OCI-LY3 (cell line): ENCODE results near the gene CAP2.

Source experiments
- H2AFZ ChIP-seq: fragments of 200-600, 300-600 bp; shearing (Covaris generic); 2 replicates; pipeline ENCODE4 v1.6.0; 2014; ENCODE audit warnings: antibody characterized with exemption, low read depth, low read length
- H3K27ac ChIP-seq: fragments of 200-600, 300-600 bp; sonication (generic); 2 replicates; pipeline ENCODE4 v1.5.1; 2014; ENCODE audit warnings: mild to moderate bottlenecking, low read length, moderate library complexity, mixed read lengths
- H3K27me3 ChIP-seq: fragments of 200-600, 300-600 bp; sonication (generic); 2 replicates; pipeline ENCODE4 v1.6.1; 2014; ENCODE audit warnings: low read depth, low read length, mixed read lengths
- H3K36me3 ChIP-seq: fragments of 200-600, 300-600 bp; sonication (generic); replicated peaks from 2 replicates; pipeline ENCODE3; 2014; ENCODE audit warnings: low read depth, low read length, mixed read lengths
- H3K4me1 ChIP-seq: fragments of 300-600, 200-600 bp; sonication (generic); 2 replicates; pipeline ENCODE4 v1.6.1; 2014; ENCODE audit warnings: low read length, mixed read lengths
- H3K4me2 ChIP-seq: fragments of 200-600, 300-600 bp; sonication (generic); 2 replicates; pipeline ENCODE4 v1.6.1; 2014; ENCODE audit warnings: low read length, mixed read lengths
- H3K4me3 ChIP-seq: fragments of 300-600, 200-600 bp; sonication (generic); 2 replicates; pipeline ENCODE4 v1.5.1; 2014; ENCODE audit warnings: antibody characterized with exemption, mild to moderate bottlenecking, low read length, moderate library complexity
- H3K79me2 ChIP-seq: fragments of 300-600, 200-600 bp; shearing (Covaris generic); 2 replicates; pipeline ENCODE4 v1.6.1; 2014; ENCODE audit warnings: mild to moderate bottlenecking, low read length, mixed read lengths
- H3K9ac ChIP-seq: fragments of 300-600, 200-600 bp; shearing (Covaris generic); 2 replicates; pipeline ENCODE4 v1.6.0; 2014; ENCODE audit warnings: mild to moderate bottlenecking, low read length, moderate library complexity
- H3K9me3 ChIP-seq: fragments of 200-600, 300-600 bp; shearing (Covaris generic); 2 replicates; pipeline ENCODE4 v1.6.1; 2014; ENCODE audit warnings: low read length, mixed read lengths; ENCODE audit not compliant: insufficient read depth
- H4K20me1 ChIP-seq: fragments of 200-600, 300-600 bp; sonication (generic); 2 replicates; pipeline ENCODE4 v1.6.1; 2016; ENCODE audit warnings: low read length, mixed read lengths; ENCODE audit not compliant: insufficient read depth
- CTCF ChIP-seq: fragments of 200-600, 300-600 bp; sonication (generic); IDR thresholded peaks from 2 replicates; pipeline ENCODE4 v1.5.1; 2014; ENCODE audit warnings: antibody characterized with exemption, low read length, low read depth
- EZH2phosphoT487 ChIP-seq: fragments of 200-600 bp; shearing (Covaris generic); IDR thresholded peaks from 2 replicates; pipeline ENCODE4 v1.6.1; 2018; ENCODE audit warnings: antibody characterized with exemption, mixed run types, low read depth

The CAP2 gene

GRCh38 chr6:17390276-17390675 lies 3.1 kb upstream of the CAP2 start:
- TF ChIP-seq EZH2phosphoT487 = no peak
- no peak for TF ChIP-seq CTCF
- Histone ChIP-seq H3K4me3 (no peak overlapping the region), H3K27me3 (peaks cover 20% of the 10 kb centered on the region), H3K27ac (no peak overlapping the region), H3K9ac (no peak overlapping the region), H3K4me2 (no peak overlapping the region), H3K9me3 (no peaks in the 10 kb centered on the region), H4K20me1 (no peaks in the 10 kb centered on the region), H3K36me3 (no peaks in the 10 kb centered on the region), H2AFZ (no peak overlapping the region), H3K79me2 (no peaks in the 10 kb centered on the region), H3K4me1 (peaks cover 3% of the 10 kb centered on the region; the same call in 1 of the 2 replicates)

DNA sequence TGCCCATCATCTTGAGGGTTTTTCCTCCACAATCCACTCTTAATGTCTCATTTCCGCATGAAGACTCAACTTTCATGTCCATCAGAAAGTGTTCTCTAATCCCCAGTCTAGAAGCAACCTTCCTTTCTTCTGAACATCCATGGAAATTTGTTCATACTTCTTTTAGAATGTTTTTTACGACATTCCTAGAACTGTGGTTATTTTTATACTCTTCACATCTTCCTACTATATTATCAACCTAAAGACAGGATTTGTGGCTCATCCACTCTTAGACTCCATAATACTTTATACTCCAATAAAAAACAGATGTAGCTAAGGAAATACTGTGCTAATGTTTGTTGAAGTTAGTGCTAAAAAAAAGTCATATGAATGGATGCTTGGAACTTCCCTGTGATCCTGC lies 1.4 kb upstream of the CAP2 start:
- Histone ChIP-seq H4K20me1 (no peaks in the 10 kb centered on the region), H3K27ac (no peak overlapping the region), H3K36me3 (no peaks in the 10 kb centered on the region), H3K9ac (no peak overlapping the region), H2AFZ (no peak overlapping the region), H3K9me3 (no peaks in the 10 kb centered on the region), H3K4me3 (no peak overlapping the region), H3K4me1 (peaks cover 3% of the 10 kb centered on the region; the same call in 1 of the 2 replicates), H3K4me2 (no peak overlapping the region), H3K79me2 (no peaks in the 10 kb centered on the region), H3K27me3 (peaks cover 24% of the 10 kb centered on the region)
- TF ChIP-seq CTCF (no peak), EZH2phosphoT487 (no peak)

DNA sequence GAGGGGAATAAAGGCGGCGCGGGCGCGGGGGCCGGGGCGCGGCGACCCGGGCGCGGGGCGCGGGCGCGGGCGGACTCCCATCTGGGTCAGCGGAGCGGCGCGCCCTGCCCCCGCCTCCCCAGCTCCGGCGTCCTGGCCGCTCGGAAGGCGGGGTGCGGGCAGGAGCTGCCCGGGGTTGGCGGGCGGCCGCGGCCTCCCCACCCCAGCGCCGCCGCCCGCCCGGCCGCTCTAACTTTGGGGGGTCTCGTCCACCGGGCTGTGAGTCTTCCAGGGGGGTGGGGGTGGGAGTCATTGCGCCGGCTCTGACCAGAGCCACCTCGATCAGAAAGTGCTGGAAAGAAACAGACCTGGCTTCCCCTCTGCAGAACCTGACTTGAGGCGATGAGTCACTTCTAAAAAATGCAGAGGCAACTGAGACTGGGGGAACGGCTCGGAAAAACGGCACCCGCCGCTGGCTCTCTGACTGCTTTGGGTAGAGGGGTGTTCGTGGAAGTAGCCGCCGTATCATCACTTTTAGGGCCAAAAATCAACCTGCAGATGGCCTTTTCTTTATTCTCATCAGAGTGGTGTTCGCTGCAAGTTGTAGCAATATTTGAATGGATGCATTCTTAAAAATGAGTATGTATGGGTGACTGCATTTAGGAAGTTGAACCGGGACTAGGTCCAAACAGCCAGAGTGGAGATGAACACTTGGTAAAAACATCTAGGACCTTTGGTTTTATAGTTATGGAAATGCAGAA lies 667 bp downstream of the CAP2 start:
- peaks cover 24% of the 10 kb centered on the region for H3K27me3 ChIP-seq
- peak overlapping the region; percentile 48 for H3K9ac ChIP-seq
- H3K27ac ChIP-seq = no peak overlapping the region
- no peak overlapping the region for H2AFZ ChIP-seq
- H3K4me2 ChIP-seq = peak overlapping the region; percentile 77
- peaks cover 3% of the 10 kb centered on the region; the same call in 1 of the 2 replicates for H3K4me1 ChIP-seq
- no peaks in the 10 kb centered on the region for H4K20me1 ChIP-seq
- H3K36me3 ChIP-seq = no peaks in the 10 kb centered on the region
- no peaks in the 10 kb centered on the region for H3K9me3 ChIP-seq
- H3K4me3 ChIP-seq = peak overlapping the region; percentile 80
- no peak for TF ChIP-seq CTCF
- no peak for TF ChIP-seq EZH2phosphoT487
- H3K79me2 ChIP-seq = no peaks in the 10 kb centered on the region

DNA sequence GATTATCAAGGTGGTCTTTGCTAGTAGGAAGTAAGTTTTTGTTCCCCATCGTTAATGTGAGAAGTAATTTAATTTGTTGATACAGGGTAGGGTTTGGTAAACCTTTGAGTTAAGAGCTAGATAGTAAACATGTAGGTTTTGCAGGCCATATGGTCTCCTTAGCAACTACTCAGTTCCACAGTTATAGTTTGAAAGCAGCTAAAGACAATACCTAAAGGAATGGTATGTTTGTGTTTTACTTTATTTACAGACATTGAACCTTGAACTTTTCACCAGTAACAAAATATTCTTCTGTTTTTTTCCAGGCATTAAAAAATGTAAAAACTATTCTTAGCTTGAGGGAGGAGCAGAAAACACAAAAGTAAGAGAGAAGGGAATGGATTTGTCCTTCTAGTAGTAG lies 1.7 kb downstream of the CAP2 start:
- H3K36me3 ChIP-seq = no peaks in the 10 kb centered on the region
- H4K20me1 ChIP-seq = no peaks in the 10 kb centered on the region
- no peak overlapping the region for H3K4me2 ChIP-seq
- H3K79me2 ChIP-seq = no peaks in the 10 kb centered on the region
- H3K4me3 ChIP-seq = no peak overlapping the region
- no peak overlapping the region for H3K9ac ChIP-seq
- H3K27ac ChIP-seq = no peak overlapping the region
- H2AFZ ChIP-seq = no peak overlapping the region
- H3K9me3 ChIP-seq = no peaks in the 10 kb centered on the region
- H3K27me3 ChIP-seq = peaks cover 24% of the 10 kb centered on the region
- peaks cover 3% of the 10 kb centered on the region; the same call in 1 of the 2 replicates for H3K4me1 ChIP-seq
- TF ChIP-seq EZH2phosphoT487 = no peak
- TF ChIP-seq CTCF = no peak
